ENCODE measurements around the gene IFIT1. TPM values are rescaled to one million over a fixed set of nuclear protein-coding genes. Genes with fewer than 3 reads are reported as not detected.

Gene IFIT1
- total RNA-seq, 2 experiments from 2014 or later = 69.8 to 71.6 TPM

- Mint-ChIP-seq H3K27me3 (peaks cover 5% of the 10 kb centered on the region), H3K36me3 (ENCODE audit: low read depth) (no peaks in the 10 kb centered on the region), H3K9me3 (no peaks in the 10 kb centered on the region), H3K4me3 (no peak overlapping the region), H3K4me1 (peaks cover 18% of the 10 kb centered on the region), H3K27ac (no peak overlapping the region)
- DNase-seq = no peak
- POLR2A ChIA-PET = no interaction called here
- CTCF ChIA-PET = interaction anchor here (0.9 kb wide), 1 partner anchor 33 kb away, joined by 3 read pairs; no protein-coding TSS in a partner anchor
Measured at GRCh38 chr10:89371079-89371478, 21.3 kb upstream of the IFIT1 start.

- H3K4me1 Mint-ChIP-seq = peaks cover 17% of the 10 kb centered on the region
- H3K4me3 Mint-ChIP-seq = no peak overlapping the region
Measured at GRCh38 chr10:89371987-89372386, 20.4 kb upstream of the IFIT1 start.

GRCh38 chr10:89373916-89374711, 18.3 kb upstream of the IFIT1 start:
- H3K9me3 Mint-ChIP-seq = no peaks in the 10 kb centered on the region
- H3K36me3 Mint-ChIP-seq (ENCODE audit: low read depth) = no peaks in the 10 kb centered on the region
- CTCF ChIA-PET = no interaction called here

More at GRCh38 chr10:89371987-89372386, 20.4 kb upstream of the IFIT1 start:
- Mint-ChIP-seq H3K27ac (no peak overlapping the region), H3K36me3 (ENCODE audit: low read depth) (no peaks in the 10 kb centered on the region), H3K9me3 (no peaks in the 10 kb centered on the region), H3K27me3 (peaks cover 5% of the 10 kb centered on the region)
- CTCF ChIA-PET = interaction anchor here (0.9 to 1.1 kb wide), 2 partner anchors 8 to 34 kb away, joined by 3 read pairs; no protein-coding TSS in a partner anchor
- DNase-seq = no peak
- POLR2A ChIA-PET = no interaction called here

GRCh38 chr10:89374713-89375141, 17.7 kb upstream of the IFIT1 start:
- H3K27me3 Mint-ChIP-seq = peaks cover 2% of the 10 kb centered on the region
- H3K4me1 Mint-ChIP-seq = no peaks in the 10 kb centered on the region
- no peaks in the 10 kb centered on the region for H3K9me3 Mint-ChIP-seq
- no peak for DNase-seq
- H3K4me3 Mint-ChIP-seq = no peak overlapping the region
- ChIA-PET CTCF (no interaction called here), POLR2A (no interaction called here)
- no peaks in the 10 kb centered on the region for H3K36me3 Mint-ChIP-seq (ENCODE audit: low read depth)
- H3K27ac Mint-ChIP-seq = no peak overlapping the region

More at GRCh38 chr10:89373916-89374711, 18.3 kb upstream of the IFIT1 start:
- H3K4me1 Mint-ChIP-seq = peaks cover 2% of the 10 kb centered on the region
- no peak overlapping the region for H3K27ac Mint-ChIP-seq
- DNase-seq = no peak
- H3K4me3 Mint-ChIP-seq = no peak overlapping the region
- H3K27me3 Mint-ChIP-seq = peaks cover 5% of the 10 kb centered on the region
- POLR2A ChIA-PET = no interaction called here

GRCh38 chr10:89377705-89378637, 14.5 kb upstream of the IFIT1 start, which contains the start of gene IFIT1B:
IFIT1B (plus strand) TSS chr10:89378056; CDS start chr10:89378136, 80 bp downstream.
- POLR2A ChIA-PET = no interaction called here
- Mint-ChIP-seq H3K4me3 (no peak within 1 kb of the TSS), H3K36me3 (ENCODE audit: low read depth) (no peaks in the 10 kb centered on the region), H3K4me1 (peaks cover 2% of the 10 kb centered on the region), H3K27me3 (peaks cover 2% of the 10 kb centered on the region), H3K27ac (no peak within 1 kb of the TSS), H3K9me3 (no peaks in the 10 kb centered on the region)
- CTCF ChIA-PET = no interaction called here
- DNase-seq = no peak

- peaks cover 4% of the 10 kb centered on the region for H3K27me3 Mint-ChIP-seq
- ChIA-PET CTCF (no interaction called here), POLR2A (no interaction called here)
- no peaks in the 10 kb centered on the region for H3K9me3 Mint-ChIP-seq
- no peaks in the 10 kb centered on the region for H3K36me3 Mint-ChIP-seq (ENCODE audit: low read depth)
- no peak overlapping the region for H3K27ac Mint-ChIP-seq
- no peak for DNase-seq
- no peak overlapping the region for H3K4me3 Mint-ChIP-seq
- H3K4me1 Mint-ChIP-seq = peaks cover 2% of the 10 kb centered on the region
Measured at GRCh38 chr10:89379103-89379502, 13.3 kb upstream of the IFIT1 start.

GRCh38 chr10:89382757-89383156, 9.7 kb upstream of the IFIT1 start:
- POLR2A ChIA-PET = no interaction called here
- no peak for DNase-seq
- Mint-ChIP-seq H3K27me3 (peaks cover 7% of the 10 kb centered on the region), H3K9me3 (no peaks in the 10 kb centered on the region), H3K36me3 (ENCODE audit: low read depth) (no peaks in the 10 kb centered on the region), H3K4me1 (peaks cover 2% of the 10 kb centered on the region), H3K4me3 (no peak overlapping the region), H3K27ac (no peak overlapping the region)
- CTCF ChIA-PET = no interaction called here

GRCh38 chr10:89384474-89385340, 7.7 kb upstream of the IFIT1 start:
- Mint-ChIP-seq H3K27ac (no peak overlapping the region), H3K4me1 (peaks cover 2% of the 10 kb centered on the region), H3K36me3 (ENCODE audit: low read depth) (no peaks in the 10 kb centered on the region), H3K4me3 (no peak overlapping the region), H3K27me3 (peaks cover 7% of the 10 kb centered on the region), H3K9me3 (no peaks in the 10 kb centered on the region)
- POLR2A ChIA-PET = interaction anchor here (1.6 kb wide), 1 partner anchor 34 kb away, joined by 3 read pairs; no protein-coding TSS in a partner anchor
- DNase-seq = no peak
- CTCF ChIA-PET = interaction anchor here (0.9 kb wide), 1 partner anchor 15 kb away, joined by 3 read pairs; no protein-coding TSS in a partner anchor

- Mint-ChIP-seq H3K4me1 (peaks cover 20% of the 10 kb centered on the region), H3K36me3 (ENCODE audit: low read depth) (peaks cover 11% of the 10 kb centered on the region), H3K9me3 (no peaks in the 10 kb centered on the region), H3K4me3 (no peak overlapping the region), H3K27me3 (peaks cover 5% of the 10 kb centered on the region), H3K27ac (no peak overlapping the region)
- ChIA-PET CTCF (interaction anchor here (0.7 to 1.6 kb wide), 4 partner anchors 30 to 171 kb away, joined by 3 to 4 read pairs (median 3); partner anchors contain the start of gene LIPA), POLR2A (interaction anchor here (0.7 kb wide), 1 partner anchor 25 kb away, joined by 3 read pairs; no protein-coding TSS in a partner anchor)
- DNase-seq = no peak
Measured at GRCh38 chr10:89388806-89389205, 3.6 kb upstream of the IFIT1 start.

- no peak overlapping the region for H3K27ac Mint-ChIP-seq
- peaks cover 14% of the 10 kb centered on the region for H3K36me3 Mint-ChIP-seq (ENCODE audit: low read depth)
- H3K4me3 Mint-ChIP-seq = no peak overlapping the region
- POLR2A ChIA-PET = no interaction called here
- peaks cover 5% of the 10 kb centered on the region for H3K27me3 Mint-ChIP-seq
- DNase-seq = no peak
- peaks cover 24% of the 10 kb centered on the region for H3K4me1 Mint-ChIP-seq
- CTCF ChIA-PET = interaction anchor here (0.9 to 1.6 kb wide), 2 partner anchors 137 to 172 kb away, joined by 3 to 4 read pairs; partner anchors contain the start of gene LIPA
- H3K9me3 Mint-ChIP-seq = no peaks in the 10 kb centered on the region
Measured at GRCh38 chr10:89389254-89389653, 3.2 kb upstream of the IFIT1 start.

GRCh38 chr10:89390476-89391225, 1.8 kb upstream of the IFIT1 start:
- Mint-ChIP-seq H3K9me3 (no peaks in the 10 kb centered on the region), H3K27ac (no peak overlapping the region), H3K36me3 (ENCODE audit: low read depth) (peaks cover 25% of the 10 kb centered on the region), H3K4me3 (no peak overlapping the region), H3K27me3 (no peaks in the 10 kb centered on the region), H3K4me1 (peaks cover 33% of the 10 kb centered on the region)
- POLR2A ChIA-PET = interaction anchor here (0.9 kb wide), 1 partner anchor 24 kb away, joined by 3 read pairs; the partner anchor contains the start of gene IFIT5
- no peak for DNase-seq
- CTCF ChIA-PET = interaction anchor here (0.7 to 1.3 kb wide), 2 partner anchors 139 to 273 kb away, joined by 3 read pairs; partner anchors contain the start of gene LIPA

All from activated CD4-positive, alpha-beta memory T cell treated with anti-CD3 and anti-CD28 coated beads, Interleukin-2, amount 10 ng/mL, durations not matched to agents 7 days and 5 days (primary cell).